GM19455 (cell line): ENCODE data around the gene OLA1.
"Not testable (repeated sequence)": the region's sequence is repeated elsewhere in the genome, so short reads cannot be mapped to it uniquely, and the experiment has no call there.

ENCODE experiments used
- ATAC-seq: cut with Tn5 transposase; IDR thresholded peaks from one replicate; pipeline ENCODE4 v1.9.1; 2021; ENCODE audit not compliant: unreplicated experiment

Gene OLA1

DNA sequence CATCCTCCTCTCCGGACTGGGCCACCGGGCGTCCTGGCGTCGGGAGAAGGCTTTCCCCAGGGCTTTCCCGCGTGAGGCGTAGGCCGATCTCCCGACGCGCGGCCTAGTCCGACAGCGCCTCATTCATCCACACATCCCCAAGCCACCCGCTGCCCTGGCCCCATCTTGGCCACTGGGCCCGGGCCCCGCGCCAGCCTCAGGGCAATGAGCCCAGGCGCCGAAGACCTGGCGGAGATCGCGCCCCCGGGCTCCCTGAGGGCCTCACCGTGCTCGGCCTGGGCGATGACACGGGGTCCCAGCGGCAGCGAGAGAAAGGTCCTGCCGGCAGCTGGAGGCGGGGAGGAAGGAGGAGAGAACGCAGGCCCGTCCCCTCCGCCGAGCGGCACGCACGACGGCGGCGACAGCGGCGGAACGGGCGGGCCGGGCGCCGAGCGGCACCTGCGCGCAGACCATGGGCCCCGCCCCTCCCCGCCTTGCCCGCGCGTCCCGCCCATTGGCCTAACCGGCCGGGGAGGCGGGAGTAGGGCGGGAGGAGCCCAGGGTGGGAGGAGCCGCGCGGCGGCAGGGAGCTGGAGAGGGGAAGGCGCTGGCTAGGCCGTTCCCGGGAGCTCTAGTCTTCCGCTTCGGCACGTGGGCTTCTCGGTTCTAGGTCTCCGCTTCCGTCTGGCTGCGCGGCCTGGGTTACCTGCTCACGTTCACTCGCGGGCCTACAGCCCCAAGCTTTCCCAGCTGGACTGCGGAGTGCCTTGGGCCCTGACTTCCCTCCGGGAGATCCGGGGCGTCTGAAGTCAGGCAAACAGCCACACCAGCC, at the start of gene OLA1:
Gene OLA1 (minus strand): TSS at position 346 of the 811 bp plus-strand sequence. CDS start 1,717 bp downstream, outside the sequence.
- peak; percentile 97 for ATAC-seq

- no peak for ATAC-seq
These were observed 44.6 kb upstream of the OLA1 start for GRCh38 chr2:174292908-174293307.

GRCh38 chr2:174286172-174286571, 37.8 kb upstream of the OLA1 start:
- no peak for ATAC-seq

- no peak for ATAC-seq
These were observed 34.1 kb upstream of the OLA1 start for GRCh38 chr2:174282441-174282840.

GRCh38 chr2:174281736-174282135, 33.4 kb upstream of the OLA1 start:
- ATAC-seq: no peak

GRCh38 chr2:174280596-174280995, 32.3 kb upstream of the OLA1 start:
- ATAC-seq: no peak

DNA sequence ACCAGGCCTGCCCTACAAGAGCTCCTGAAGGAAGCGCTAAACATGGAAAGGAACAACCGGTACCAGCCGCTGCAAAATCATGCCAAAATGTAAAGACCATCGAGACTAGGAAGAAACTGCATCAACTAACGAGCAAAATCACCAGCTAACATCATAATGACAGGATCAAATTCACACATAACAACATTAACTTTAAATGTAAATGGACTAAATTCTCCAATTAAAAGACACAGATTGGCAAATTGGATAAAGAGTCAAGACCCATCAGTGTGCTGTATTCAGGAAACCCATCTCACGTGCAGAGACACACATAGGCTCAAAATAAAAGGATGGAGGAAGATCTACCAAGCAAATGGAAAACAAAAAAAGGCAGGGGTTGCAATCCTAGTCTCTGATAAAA, 21.9 kb upstream of the OLA1 start:
- not testable (repeated sequence) for ATAC-seq

DNA sequence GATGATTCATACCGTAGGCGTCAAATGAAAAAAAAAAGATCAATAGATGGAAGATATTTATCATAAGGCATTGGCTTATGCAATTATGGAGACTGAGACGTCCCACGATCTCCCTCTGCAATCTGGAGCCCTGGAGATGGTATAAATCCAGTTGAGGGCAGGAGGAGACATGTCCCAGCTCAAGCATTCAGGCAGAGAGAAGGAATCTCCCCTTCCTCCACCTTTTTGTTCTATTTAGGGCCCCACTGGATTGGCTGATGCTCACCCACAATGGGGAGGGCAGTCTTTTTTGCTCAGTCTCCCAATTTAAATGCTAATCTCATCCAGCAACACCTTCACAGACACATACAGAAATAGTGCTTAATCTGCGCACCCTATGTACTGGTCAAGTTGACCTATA, 18.0 kb upstream of the OLA1 start:
- ATAC-seq: no peak

- ATAC-seq: no peak
These were observed 15.7 kb upstream of the OLA1 start for GRCh38 chr2:174263997-174264396.

GRCh38 chr2:174259981-174260380, 11.6 kb upstream of the OLA1 start:
- no peak for ATAC-seq

DNA sequence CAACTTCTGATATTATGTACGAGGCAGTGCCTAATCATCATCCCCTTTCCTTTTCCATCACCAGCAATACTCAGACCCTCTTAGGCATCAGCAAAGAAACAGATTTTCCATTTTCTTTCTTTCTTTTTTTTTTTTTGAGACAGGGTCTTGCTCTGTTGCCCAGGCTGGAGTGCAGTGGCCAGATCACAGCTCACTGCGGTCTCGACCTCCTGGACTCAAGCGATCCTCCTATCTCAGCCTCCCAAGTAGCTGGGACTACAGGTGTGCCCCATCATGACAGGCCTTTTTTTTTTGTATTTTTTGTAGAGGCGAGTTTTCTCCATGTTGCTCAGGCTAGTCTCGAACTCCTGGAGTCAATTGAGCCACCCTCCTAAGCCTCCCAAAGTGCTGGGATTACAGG, 5.9 kb upstream of the OLA1 start:
- ATAC-seq: no peak

DNA sequence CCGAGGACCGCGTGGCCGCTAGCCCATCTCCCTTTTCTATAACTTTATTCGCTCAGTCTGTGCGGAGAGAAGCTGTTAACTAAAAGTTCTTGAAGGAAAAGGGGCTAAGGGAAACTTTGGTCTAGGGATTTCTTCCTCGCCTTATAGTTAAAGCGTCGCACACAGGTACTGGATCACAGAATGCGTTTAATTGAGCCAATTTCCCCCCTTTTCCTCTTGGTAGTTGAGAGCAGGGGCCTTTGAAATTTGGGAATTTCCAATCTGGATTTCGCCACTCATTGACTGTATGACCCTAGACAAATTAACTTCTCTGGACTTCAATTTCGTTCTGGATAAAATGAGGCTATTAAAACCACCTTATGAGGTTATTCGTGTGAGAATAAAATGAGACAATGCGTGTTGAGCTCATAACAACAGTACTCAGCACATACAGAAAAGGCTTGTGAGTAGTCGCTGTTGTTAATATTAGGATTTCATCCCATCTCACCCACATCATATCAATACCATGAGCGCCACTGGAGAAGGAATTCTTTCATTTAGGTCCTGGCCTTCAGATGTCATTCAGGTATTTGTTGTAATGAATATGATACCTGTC, 763 bp upstream of the OLA1 start:
- no peak for ATAC-seq

GRCh38 chr2:174247474-174248186, 702 bp downstream of the OLA1 start:
- peak; percentile 22 for ATAC-seq

DNA sequence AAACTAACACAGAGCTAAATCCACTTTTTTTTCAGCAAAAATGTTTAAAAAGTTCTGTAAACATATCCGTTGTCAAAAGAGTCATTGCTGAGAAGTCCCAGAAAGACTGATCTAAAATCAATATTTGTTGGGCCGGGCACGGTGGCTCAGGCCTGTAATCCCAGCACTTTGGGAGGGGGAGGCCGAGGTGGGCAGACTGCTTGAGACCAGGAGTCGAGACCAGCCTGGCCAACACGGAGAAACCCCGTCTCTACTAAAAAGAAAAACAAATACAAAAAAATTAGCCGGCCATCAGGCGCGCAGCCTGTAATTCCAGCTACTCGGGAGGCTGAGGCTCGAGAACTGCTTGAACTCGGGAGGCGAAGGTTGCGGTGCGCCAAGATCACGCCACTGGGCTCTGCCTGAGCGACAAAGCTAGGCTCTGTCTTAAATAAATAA, 1.4 kb downstream of the OLA1 start:
- no peak for ATAC-seq

GRCh38 chr2:174245628-174246027, 2.7 kb downstream of the OLA1 start:
- ATAC-seq: not testable (repeated sequence)

DNA sequence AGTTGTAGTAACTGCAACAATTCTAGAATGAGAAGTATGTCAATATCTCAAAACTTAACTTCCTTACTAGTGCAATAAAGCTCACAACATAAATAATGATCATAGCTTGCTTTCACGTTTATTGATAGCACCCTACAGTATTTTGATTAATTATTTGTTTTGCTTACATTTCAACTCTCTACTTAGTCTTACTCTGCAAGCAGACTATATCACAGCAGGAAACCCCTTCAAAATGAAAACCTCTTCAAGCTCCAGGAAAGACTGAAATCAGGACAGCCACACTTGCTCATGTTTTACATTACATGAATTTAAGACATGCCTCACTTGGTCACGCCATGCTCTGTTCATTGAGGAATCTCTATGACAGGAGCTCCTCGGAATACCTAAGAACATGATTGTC, 3.3 kb downstream of the OLA1 start:
- ATAC-seq: no peak

DNA sequence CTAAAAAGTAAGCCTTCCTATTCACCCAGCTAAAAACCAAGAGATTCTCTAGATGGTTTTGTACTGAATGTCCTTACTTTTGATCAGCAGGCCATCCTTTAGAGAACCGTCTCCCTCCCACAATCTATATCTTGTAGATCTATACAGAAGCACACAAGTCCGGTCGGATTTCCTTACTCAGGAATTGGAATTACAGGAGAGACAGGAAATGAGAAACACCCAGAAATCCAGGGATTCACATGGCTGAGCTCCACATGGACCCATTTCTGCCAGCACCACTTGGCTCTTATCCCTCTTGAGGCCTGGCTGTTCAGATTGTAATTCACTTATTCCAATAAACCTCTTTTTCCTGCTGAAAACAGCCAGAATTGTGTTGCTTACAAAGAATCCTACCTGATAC, 4.5 kb downstream of the OLA1 start:
- no peak for ATAC-seq

DNA sequence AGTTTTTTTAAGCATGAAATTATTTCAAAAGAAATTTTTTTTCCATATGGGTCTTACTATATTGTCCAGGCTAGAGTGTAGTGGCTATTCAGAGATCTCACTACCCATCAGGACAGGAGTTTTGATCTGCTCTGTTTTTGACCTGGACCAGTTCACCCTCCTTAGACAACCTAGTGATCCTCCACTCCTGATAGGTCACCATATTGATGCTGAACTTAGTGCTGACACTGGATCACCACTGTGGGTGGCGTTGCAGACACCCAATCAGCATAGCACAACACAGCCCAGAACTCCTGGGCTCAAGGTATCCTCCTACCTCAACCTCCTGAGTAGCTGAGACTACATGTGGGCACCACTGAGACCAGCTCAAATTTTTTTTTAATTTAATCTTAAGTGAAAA, 8.2 kb downstream of the OLA1 start:
- ATAC-seq: no peak

DNA sequence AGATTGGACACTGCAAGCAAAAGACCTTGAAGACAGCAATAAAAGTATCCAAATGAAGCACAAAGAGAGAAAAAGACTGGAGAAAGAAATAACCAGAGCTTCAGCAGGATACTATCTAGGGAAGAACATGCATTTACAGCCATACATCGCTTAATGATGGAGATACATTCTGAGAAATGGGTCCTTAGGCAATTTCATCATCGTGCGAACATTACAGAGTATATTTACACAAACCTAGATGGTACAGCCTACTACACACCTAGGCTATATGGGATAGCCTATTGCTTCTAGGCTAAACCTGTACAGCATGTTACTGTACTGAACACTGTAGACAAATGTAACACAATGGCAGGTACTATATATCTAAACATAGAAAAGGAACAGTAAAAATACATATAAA, 11.9 kb downstream of the OLA1 start:
- no peak for ATAC-seq

DNA sequence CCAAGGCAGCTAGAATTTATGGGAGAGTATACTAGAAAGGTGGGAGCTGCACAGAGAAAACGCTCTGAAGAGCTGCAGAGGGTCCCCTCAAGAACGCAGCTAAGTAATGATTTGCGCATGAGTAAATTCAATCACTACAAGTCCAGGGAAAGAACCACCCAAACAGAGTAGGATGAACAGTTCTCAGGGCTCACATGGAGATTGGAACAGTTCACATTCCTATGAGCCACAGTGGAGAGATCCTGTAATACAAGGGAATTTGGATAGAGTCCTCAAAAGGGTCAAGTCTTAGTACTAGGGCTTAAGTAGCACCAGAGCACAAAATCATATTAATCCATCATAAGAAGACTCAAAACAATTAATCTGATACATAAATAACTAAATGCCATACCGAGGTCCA, 12.7 kb downstream of the OLA1 start:
- ATAC-seq: no peak

GRCh38 chr2:174233771-174234275, 14.5 kb downstream of the OLA1 start:
- no peak for ATAC-seq

- ATAC-seq: no peak
These were observed 20.6 kb downstream of the OLA1 start for GRCh38 chr2:174227748-174228147.
